ENCODE data around the gene KCNN4.
"Not testable (repeated sequence)": the region's sequence is repeated elsewhere in the genome, so short reads cannot be mapped to it uniquely, and the experiment has no call there.

DNA sequence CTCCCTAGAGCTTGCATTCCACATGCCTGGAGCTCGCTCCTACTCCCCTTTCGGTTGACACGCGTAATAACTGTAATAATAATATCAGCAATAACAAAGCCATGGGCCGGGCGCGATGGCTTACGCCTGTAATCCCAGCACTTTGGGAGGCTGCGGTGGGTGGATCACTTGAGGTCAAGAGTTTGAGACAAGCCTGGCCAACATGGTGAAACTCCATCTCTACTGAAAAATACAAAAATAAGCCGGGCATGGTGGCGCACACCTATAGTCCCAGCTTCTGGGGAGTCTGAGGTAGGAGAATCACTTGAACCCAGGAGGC, 5.9 kb downstream of the KCNN4 start:
- TF ChIP-seq, protein P1, sequence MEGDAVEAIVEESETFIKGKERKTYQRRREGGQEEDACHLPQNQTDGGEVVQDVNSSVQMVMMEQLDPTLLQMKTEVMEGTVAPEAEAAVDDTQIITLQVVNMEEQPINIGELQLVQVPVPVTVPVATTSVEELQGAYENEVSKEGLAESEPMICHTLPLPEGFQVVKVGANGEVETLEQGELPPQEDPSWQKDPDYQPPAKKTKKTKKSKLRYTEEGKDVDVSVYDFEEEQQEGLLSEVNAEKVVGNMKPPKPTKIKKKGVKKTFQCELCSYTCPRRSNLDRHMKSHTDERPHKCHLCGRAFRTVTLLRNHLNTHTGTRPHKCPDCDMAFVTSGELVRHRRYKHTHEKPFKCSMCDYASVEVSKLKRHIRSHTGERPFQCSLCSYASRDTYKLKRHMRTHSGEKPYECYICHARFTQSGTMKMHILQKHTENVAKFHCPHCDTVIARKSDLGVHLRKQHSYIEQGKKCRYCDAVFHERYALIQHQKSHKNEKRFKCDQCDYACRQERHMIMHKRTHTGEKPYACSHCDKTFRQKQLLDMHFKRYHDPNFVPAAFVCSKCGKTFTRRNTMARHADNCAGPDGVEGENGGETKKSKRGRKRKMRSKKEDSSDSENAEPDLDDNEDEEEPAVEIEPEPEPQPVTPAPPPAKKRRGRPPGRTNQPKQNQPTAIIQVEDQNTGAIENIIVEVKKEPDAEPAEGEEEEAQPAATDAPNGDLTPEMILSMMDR (IDR thresholded peaks at IDR 0.05), result not testable (repeated sequence)
- not testable (repeated sequence) for TF ChIP-seq POLR2A (IDR thresholded peaks at IDR 0.05)
